Calu3 (cell line): ENCODE data around the gene POP4. TPM values are rescaled to one million over a fixed set of nuclear protein-coding genes. Genes with fewer than 3 reads are reported as not detected.
"Not testable (repeated sequence)": the region's sequence is repeated elsewhere in the genome, so short reads cannot be mapped to it uniquely, and the experiment has no call there.

Experiments
- Bru-seq: library from RNA; stranded (reverse); fragments of 400-500 nt; gene quantifications from one replicate; lab custom pipeline; 2021; lab: Mats Ljungman, UMichigan
- BruChase-seq, 2 experiments: library from RNA; stranded (reverse); fragments of 400-500 nt; gene quantifications; one replicate each; lab custom pipeline; 2021; lab: Mats Ljungman, UMichigan
- BruUV-seq: library from RNA; stranded (reverse); fragments of 400-500 nt; replicated peaks from 2 replicates; lab custom pipeline; 2021; lab: Mats Ljungman, UMichigan
- CTCF ChIA-PET: fragments of 300-600 bp; sonication (Branson Sonifier 250); formaldehyde crosslinking; loops from one replicate; lab custom pipeline; 2022; ENCODE audit warnings: antibody characterized with exemption; lab: Charles Lee
- DNase-seq: peaks from one replicate; pipeline ENCODE4 v3.0.0; 2022
- H3K27ac Mint-ChIP-seq: one replicate; pipeline ENCODE4 v1.8.0; 2022; ENCODE audit warnings: mixed read lengths; ENCODE audit not compliant: unreplicated experiment
- H3K27me3 Mint-ChIP-seq: one replicate; pipeline ENCODE4 v1.8.0; 2022; ENCODE audit warnings: mixed read lengths; ENCODE audit not compliant: unreplicated experiment
- H3K36me3 Mint-ChIP-seq: one replicate; pipeline ENCODE4 v1.8.0; 2022; ENCODE audit warnings: mild to moderate bottlenecking, moderate library complexity, mixed read lengths; ENCODE audit not compliant: insufficient read depth, unreplicated experiment
- H3K4me1 Mint-ChIP-seq: one replicate; pipeline ENCODE4 v1.8.0; 2022; ENCODE audit warnings: mild to moderate bottlenecking, low read depth, mixed read lengths; ENCODE audit not compliant: unreplicated experiment
- H3K4me3 Mint-ChIP-seq: one replicate; pipeline ENCODE4 v1.8.0; 2022; ENCODE audit warnings: mild to moderate bottlenecking, low read depth, moderate library complexity, mixed read lengths; ENCODE audit not compliant: unreplicated experiment
- H3K9me3 Mint-ChIP-seq: one replicate; pipeline ENCODE4 v1.8.0; 2022; ENCODE audit warnings: low read depth, mixed read lengths; ENCODE audit not compliant: unreplicated experiment
- CTCF ChIP-seq: fragments of 200-600 bp; IDR thresholded peaks from one replicate; pipeline ENCODE4 v1.8.0; 2022; ENCODE audit warnings: antibody characterized with exemption; ENCODE audit not compliant: unreplicated experiment
- intact Hi-C: fragments of 100-400 bp; cut with micrococcal nuclease; formaldehyde crosslinking; loops from one replicate; pipeline ENCODE4 v1.10.0; 2022; ENCODE audit not compliant: unreplicated experiment
- long read RNA-seq: library from polyadenylated mRNA; stranded (forward); transcript quantifications from one replicate; pipeline ENCODE4 v2.0.0, GENCODE V29; 2022
- total RNA-seq: library from RNA; stranded (reverse); gene quantifications from 2 replicates; pipeline ENCODE4 v1.2.3, GENCODE V29; 2022

The POP4 gene
- total RNA-seq (72.9 and 77.9 TPM in 2 replicates), Bru-seq, nascent RNA (percentile 62 among the genes with signal in this experiment), BruChase-seq, experiment 1, labeled RNA remaining after a 6-hour chase (percentile 76 among the genes with signal in this experiment), BruChase-seq, experiment 2, labeled RNA remaining after a 2-hour chase (percentile 70 among the genes with signal in this experiment)
- long read RNA-seq, transcript POP4-202 (7 exons, 3,385 nt) = major isoform, 87 of 110 reads
- long read RNA-seq, partial matches to known transcripts = 7 of 110 reads
- long read RNA-seq, other reads (novel, unspliced or antisense) = 13 of 110 reads

GRCh38 chr19:29605653-29606419 is at the start of gene POP4:
Gene POP4, plus strand, starts transcription at chr19:29606283. Its CDS starts 36 bp downstream, at chr19:29606319.
- Mint-ChIP-seq H3K9me3 (no peaks in the 10 kb centered on the region), H3K4me3 (peak within 1 kb of the TSS; percentile 90), H3K36me3 (peaks cover 18% of the 10 kb centered on the region), H3K4me1 (no peaks in the 10 kb centered on the region), H3K27ac (peak within 1 kb of the TSS; percentile 98), H3K27me3 (no peaks in the 10 kb centered on the region)
- CTCF ChIA-PET = interaction anchor here (1.0 to 1.4 kb wide), 4 partner anchors 13 to 154 kb away, joined by 3 to 4 read pairs (median 3); partner anchors contain the start of gene PLEKHF1
- intact Hi-C loops = no loop called here
- TF ChIP-seq CTCF = no peak
- BruUV-seq = TSS peak; percentile 79
- DNase-seq = peak; percentile 95

GRCh38 chr19:29559110-29559509 is 47.0 kb upstream of the POP4 start:
- DNase-seq, CTCF ChIA-PET, intact Hi-C loops, H3K4me3 Mint-ChIP-seq, H3K27ac Mint-ChIP-seq, H3K4me1 Mint-ChIP-seq, H3K36me3 Mint-ChIP-seq, BruUV-seq, H3K9me3 Mint-ChIP-seq: not testable (repeated sequence)
- H3K27me3 Mint-ChIP-seq = peaks cover 55% of the 10 kb centered on the region

GRCh38 chr19:29559743-29560142 is 46.3 kb upstream of the POP4 start:
- no TSS peak for BruUV-seq

GRCh38 chr19:29560313-29561075 is 45.6 kb upstream of the POP4 start:
- CTCF ChIA-PET = no interaction called here
- no peaks in the 10 kb centered on the region for H3K4me1 Mint-ChIP-seq
- DNase-seq = no peak
- no peak overlapping the region for H3K27ac Mint-ChIP-seq
- no peak overlapping the region for H3K4me3 Mint-ChIP-seq
- H3K27me3 Mint-ChIP-seq = peaks cover 54% of the 10 kb centered on the region
- H3K9me3 Mint-ChIP-seq = peaks cover 3% of the 10 kb centered on the region
- BruUV-seq = no TSS peak
- no peak for TF ChIP-seq CTCF
- intact Hi-C loops = no loop called here
- H3K36me3 Mint-ChIP-seq = no peaks in the 10 kb centered on the region

More at GRCh38 chr19:29559743-29560142, 46.3 kb upstream of the POP4 start:
- DNase-seq = no peak
- Mint-ChIP-seq H3K27ac (no peak overlapping the region), H3K27me3 (peaks cover 55% of the 10 kb centered on the region), H3K4me1 (no peaks in the 10 kb centered on the region), H3K4me3 (no peak overlapping the region), H3K36me3 (no peaks in the 10 kb centered on the region), H3K9me3 (peaks cover 3% of the 10 kb centered on the region)
- CTCF ChIA-PET = no interaction called here
- intact Hi-C loops = no loop called here
- no peak for TF ChIP-seq CTCF
